Esophagus muscularis mucosa (tissue), 4 donors: ENCODE measurements around the gene CAPN10. TPM values are rescaled to one million over a fixed set of nuclear protein-coding genes. Genes with fewer than 3 reads are reported as not detected.
A peak's percentile ranks its signal among the peaks of the same experiment; 100 is the strongest.

Experiments
- DNase-seq: peaks from one replicate; pipeline ENCODE4 v3.0.0-alpha.2; 2017; ENCODE audit errors: extremely low spot score
- H3K27ac ChIP-seq, 4 donors: fragments of 200-600 bp; sonication (generic); replicated peaks in 1 of 4; 1 replicate in 3 of 4; 2 replicates in 1 of 4; pipeline ENCODE4 v1.5.1; 2016 to 2019; ENCODE audit warnings: mild to moderate bottlenecking in 1 of 4
- H3K27me3 ChIP-seq, 4 donors: fragments of 200-600 bp; sonication (generic); one replicate each; pipeline versions ENCODE4 v1.5.1 to v1.6.0; 2016 to 2019
- H3K36me3 ChIP-seq, 4 donors: fragments of 200-600 bp; sonication (generic); one replicate each; pipeline ENCODE4 v1.5.1; 2016 to 2019
- H3K4me1 ChIP-seq, 4 donors: fragments of 200-600 bp; sonication (generic); one replicate each; pipeline ENCODE4 v1.5.1; 2016 to 2019
- H3K4me3 ChIP-seq, 4 donors: fragments of 200-600 bp; sonication (generic); 1 replicate in 2 of 4; 2 replicates in 2 of 4; pipeline ENCODE4 v1.5.1; 2016 to 2019; ENCODE audit warnings: mild to moderate bottlenecking in 4 of 4, moderate library complexity in 1 of 4
- H3K9me3 ChIP-seq, 4 donors: fragments of 200-600 bp; sonication (generic); 1 replicate in 3 of 4; 2 replicates in 1 of 4; pipeline ENCODE4 v1.5.1; 2016 to 2019
- EP300 ChIP-seq: sonication (generic); formaldehyde crosslinking; IDR thresholded peaks from one replicate; pipeline ENCODE4 v1.6.1; 2017; ENCODE audit warnings: antibody characterized with exemption
- POLR2A ChIP-seq: fragments of 450-650 bp; IDR thresholded peaks from one replicate; pipeline ENCODE4 v1.6.1; 2017; ENCODE audit warnings: antibody characterized with exemption, moderate library complexity, mild to moderate bottlenecking, low read depth
- POLR2AphosphoS5 ChIP-seq, 2 donors: sonication (generic); formaldehyde crosslinking; IDR thresholded peaks; one replicate each; pipeline ENCODE4 v1.6.1; 2017; ENCODE audit warnings: antibody characterized with exemption in 2 of 2
- WGBS: methylation state at CpG from one replicate; pipeline ENCODE4 v1.1.5; 2018; 5-methylcytosine and 5-hydroxymethylcytosine counted together
- intact Hi-C: fragments of 100-400 bp; cut with DNase I; formaldehyde crosslinking; loops from one replicate; pipeline ENCODE4 v1.15.1; 2023
- total RNA-seq, 4 donors: library from RNA; depleted of rRNA; stranded (reverse); fragments of >200 nt; gene quantifications; one replicate each; pipeline versions ENCODE4 v1.1.0 to v1.2.1, GENCODE V29; 2016
- TF ChIP-seq, protein P1 (sequence below), 3 experiments: fragments of 200-600 bp in 2 of 3; fragments of 450-650 bp in 1 of 3; sonication (generic) in 2 of 3; IDR thresholded peaks; one replicate each; pipeline ENCODE4 v1.5.1; 2017 to 2019; ENCODE audit warnings: antibody characterized with exemption in 3 of 3, mild to moderate bottlenecking in 2 of 3, moderate library complexity in 1 of 3

CAPN10 gene
- total RNA-seq, 4 donors from 2014 or later, result 16.7 to 29.2 (median 19.6) TPM

DNA sequence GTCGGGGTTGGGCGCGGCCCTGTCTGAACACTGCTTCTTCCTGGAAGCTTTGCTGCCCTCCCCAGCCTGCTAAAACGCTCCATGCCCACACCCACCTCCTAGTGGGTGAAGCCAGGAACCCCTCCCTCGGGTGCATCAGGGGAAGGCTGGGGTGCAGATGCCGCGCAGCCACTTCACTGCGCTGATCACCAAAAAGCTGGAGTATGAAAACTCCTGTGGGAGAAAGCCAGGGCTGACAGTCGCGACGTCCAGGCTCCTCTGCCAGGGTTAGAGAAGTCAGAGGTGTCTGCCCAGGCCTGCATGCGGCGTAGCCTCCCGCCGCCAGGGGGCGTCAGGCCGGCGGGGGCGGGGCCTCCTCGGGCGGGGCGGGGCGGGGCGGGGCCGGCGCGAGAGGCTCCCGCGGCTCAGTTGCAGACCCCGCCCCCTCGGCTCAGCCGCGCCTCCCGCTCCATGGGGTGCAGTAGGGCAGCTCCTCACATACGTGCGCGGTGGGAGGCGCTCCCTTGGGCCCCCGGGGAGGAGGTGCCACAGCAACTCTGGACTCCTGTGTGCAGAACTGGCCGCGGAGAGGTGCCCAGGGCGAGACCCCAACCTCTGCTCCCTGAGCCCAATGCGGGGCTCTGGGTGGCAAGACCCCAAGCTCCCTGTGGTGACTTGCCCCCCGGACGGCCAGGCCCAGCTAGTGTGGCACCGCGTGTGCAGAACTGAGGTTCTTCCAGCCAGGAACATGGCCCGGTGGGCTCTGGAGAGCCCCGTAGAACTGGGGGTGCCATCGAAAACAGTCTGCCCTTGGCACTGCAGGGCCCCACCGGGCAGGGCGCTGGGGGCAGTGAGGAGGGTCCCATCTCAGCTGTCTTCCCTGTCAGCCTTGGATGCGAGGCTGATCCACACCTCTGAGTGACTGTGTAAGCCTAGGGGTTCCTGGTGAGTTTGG, 20.1 kb upstream of the CAPN10 start:
- TF ChIP-seq POLR2AphosphoS5 (IDR thresholded peaks at IDR 0.05) (peak; percentile 59 to 79), EP300 (no peak), POLR2A (no peak)
- TF ChIP-seq, protein P1, sequence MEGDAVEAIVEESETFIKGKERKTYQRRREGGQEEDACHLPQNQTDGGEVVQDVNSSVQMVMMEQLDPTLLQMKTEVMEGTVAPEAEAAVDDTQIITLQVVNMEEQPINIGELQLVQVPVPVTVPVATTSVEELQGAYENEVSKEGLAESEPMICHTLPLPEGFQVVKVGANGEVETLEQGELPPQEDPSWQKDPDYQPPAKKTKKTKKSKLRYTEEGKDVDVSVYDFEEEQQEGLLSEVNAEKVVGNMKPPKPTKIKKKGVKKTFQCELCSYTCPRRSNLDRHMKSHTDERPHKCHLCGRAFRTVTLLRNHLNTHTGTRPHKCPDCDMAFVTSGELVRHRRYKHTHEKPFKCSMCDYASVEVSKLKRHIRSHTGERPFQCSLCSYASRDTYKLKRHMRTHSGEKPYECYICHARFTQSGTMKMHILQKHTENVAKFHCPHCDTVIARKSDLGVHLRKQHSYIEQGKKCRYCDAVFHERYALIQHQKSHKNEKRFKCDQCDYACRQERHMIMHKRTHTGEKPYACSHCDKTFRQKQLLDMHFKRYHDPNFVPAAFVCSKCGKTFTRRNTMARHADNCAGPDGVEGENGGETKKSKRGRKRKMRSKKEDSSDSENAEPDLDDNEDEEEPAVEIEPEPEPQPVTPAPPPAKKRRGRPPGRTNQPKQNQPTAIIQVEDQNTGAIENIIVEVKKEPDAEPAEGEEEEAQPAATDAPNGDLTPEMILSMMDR (IDR thresholded peaks at IDR 0.05), result peak in 2 of 3 experiments; percentile 74 to 95
- Histone ChIP-seq H3K27me3 (no peaks in the 10 kb centered on the region), H3K4me1 (peaks cover 58 to 80% (median 71%) of the 10 kb centered on the region in 4 donors), H3K4me3 (peak overlapping the region; percentile 81 to 90 (median 87)), H3K9me3 (no peaks in the 10 kb centered on the region), H3K36me3 (peaks cover 0 to 7% (median 5%) of the 10 kb centered on the region in 4 donors), H3K27ac (peak overlapping the region; percentile 94 to 97 (median 96))
- intact Hi-C loops, result loop anchor here (10.0 kb wide), 1 partner anchor 132 kb away; the partner anchor contains the start of gene GPC1
- peak; percentile 97 for DNase-seq
- 1% methylated on average over 26 of the region's 53 CpGs for WGBS

- 47% methylated on average over 25 of the region's 26 CpGs for WGBS
- Histone ChIP-seq H3K27me3 (no peaks in the 10 kb centered on the region), H3K36me3 (peaks cover 0 to 13% (median 8%) of the 10 kb centered on the region in 4 donors), H3K9me3 (no peaks in the 10 kb centered on the region), H3K4me3 (peak overlapping the region; percentile 81 to 90 (median 87)), H3K4me1 (peaks cover 50 to 78% (median 64%) of the 10 kb centered on the region in 4 donors), H3K27ac (peak overlapping the region; percentile 94 to 97 (median 96))
- intact Hi-C loops, result loop anchor here (10.0 kb wide), 1 partner anchor 133 kb away; the partner anchor contains the start of gene GPC1
- DNase-seq, result no peak
- TF ChIP-seq, protein P1 (IDR thresholded peaks at IDR 0.05), result no peak
- TF ChIP-seq POLR2A, result no peak
- TF ChIP-seq POLR2AphosphoS5 (IDR thresholded peaks at IDR 0.05), result no peak
- TF ChIP-seq EP300, result no peak
Measured at GRCh38 chr2:240567137-240567871, 19.2 kb upstream of the CAPN10 start.

DNA sequence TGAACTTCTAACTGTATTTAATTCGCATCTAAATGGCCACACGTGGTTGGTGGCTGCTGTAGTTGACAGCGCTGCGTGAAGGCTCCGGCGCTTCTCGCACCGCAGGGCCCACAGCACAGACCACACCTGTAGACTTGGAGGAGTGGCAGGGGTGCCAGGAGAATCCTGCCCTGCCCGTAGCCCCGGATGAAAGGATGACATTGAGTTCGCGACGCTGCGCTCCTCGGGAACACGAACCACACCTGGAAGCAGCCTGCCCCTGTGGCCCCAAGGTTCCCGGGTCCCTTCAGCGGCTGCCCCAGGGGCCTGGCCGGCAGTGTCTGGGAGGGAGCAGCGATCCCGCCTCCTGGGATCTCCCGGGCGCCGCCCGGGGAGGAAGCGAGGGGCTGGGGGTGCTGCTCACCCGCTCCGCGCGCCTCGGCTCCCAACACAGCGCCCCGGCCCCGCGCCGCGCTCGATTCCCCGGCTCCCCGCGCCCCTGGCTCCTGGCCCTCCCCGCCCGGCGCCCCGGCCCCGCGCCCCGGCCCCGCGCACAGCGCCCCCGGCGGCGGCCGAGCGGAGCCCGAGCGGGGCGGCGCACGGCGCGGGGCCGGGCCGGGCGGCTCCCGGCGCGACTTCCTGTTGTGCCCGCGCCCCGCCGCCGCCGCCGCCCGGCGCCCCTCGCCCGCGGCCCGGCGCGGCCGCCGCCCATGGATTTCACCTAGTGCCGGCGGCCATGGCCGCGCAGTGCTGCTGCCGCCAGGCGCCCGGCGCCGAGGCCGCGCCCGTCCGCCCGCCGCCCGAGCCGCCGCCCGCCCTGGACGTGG, 18.5 kb upstream of the CAPN10 start, which contains the start of gene RNPEPL1:
Gene RNPEPL1, plus strand, starts transcription at position 613 of the 806 bp plus-strand sequence. Its CDS starts 103 bp downstream, at position 716.
- intact Hi-C loops, result loop anchor here (10.0 kb wide), 1 partner anchor 133 kb away; the partner anchor contains the start of gene GPC1
- under 1% methylated on average over 10 of the region's 106 CpGs for WGBS

More for the DNA sequence above, 18.5 kb upstream of the CAPN10 start, which contains the start of gene RNPEPL1:
- no peak for DNase-seq
- Histone ChIP-seq H3K27me3 (no peaks in the 10 kb centered on the region), H3K4me3 (peak within 1 kb of the TSS; percentile 81 to 90 (median 87)), H3K36me3 (peaks cover under 1 to 20% (median 15%) of the 10 kb centered on the region in 4 donors), H3K9me3 (no peaks in the 10 kb centered on the region), H3K27ac (peak within 1 kb of the TSS; percentile 94 to 97 (median 96)), H3K4me1 (peaks cover 45 to 75% (median 62%) of the 10 kb centered on the region in 4 donors)
- no peak for TF ChIP-seq POLR2AphosphoS5 (IDR thresholded peaks at IDR 0.05)
- no peak for TF ChIP-seq POLR2A
- no peak for TF ChIP-seq EP300
- TF ChIP-seq, protein P1 (IDR thresholded peaks at IDR 0.05), result no peak
